B cell (primary cell): ENCODE data around the gene BLOC1S3.

ENCODE experiments used
- EZH2 ChIP-seq: IDR thresholded peaks from 2 replicates; pipeline ENCODE4 v1.6.1; 2012; ENCODE audit warnings: borderline replicate concordance, low read depth, mild to moderate bottlenecking, moderate library complexity, low read length; ENCODE audit not compliant: insufficient read depth, poor library complexity, severe bottlenecking
- TF ChIP-seq, protein P1 (sequence below): fragments of 200-600 bp; IDR thresholded peaks from one replicate; pipeline ENCODE4 v1.8.0; 2022; ENCODE audit warnings: antibody characterized with exemption, mild to moderate bottlenecking

DNA sequence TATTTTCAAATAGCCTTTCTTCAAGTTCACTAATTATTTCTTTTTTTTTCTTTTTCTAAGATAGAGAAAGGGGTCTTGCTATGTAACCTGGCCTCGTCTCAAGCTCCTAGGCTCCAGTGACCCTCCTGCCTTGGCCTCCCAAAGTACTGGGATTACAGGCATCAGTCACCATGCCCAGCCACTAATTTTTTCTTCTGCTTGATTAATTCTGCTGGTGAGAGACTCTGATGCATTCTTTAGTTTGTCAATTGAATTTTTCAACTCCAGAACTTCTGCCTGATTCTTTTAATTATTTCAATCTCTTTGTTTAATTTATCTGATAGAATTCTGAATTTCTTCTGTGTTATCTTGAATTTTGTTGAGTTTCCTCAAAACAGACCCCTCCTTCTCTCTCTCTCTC, 11.4 kb downstream of the BLOC1S3 start:
- no peak for TF ChIP-seq EZH2
- TF ChIP-seq, protein P1, sequence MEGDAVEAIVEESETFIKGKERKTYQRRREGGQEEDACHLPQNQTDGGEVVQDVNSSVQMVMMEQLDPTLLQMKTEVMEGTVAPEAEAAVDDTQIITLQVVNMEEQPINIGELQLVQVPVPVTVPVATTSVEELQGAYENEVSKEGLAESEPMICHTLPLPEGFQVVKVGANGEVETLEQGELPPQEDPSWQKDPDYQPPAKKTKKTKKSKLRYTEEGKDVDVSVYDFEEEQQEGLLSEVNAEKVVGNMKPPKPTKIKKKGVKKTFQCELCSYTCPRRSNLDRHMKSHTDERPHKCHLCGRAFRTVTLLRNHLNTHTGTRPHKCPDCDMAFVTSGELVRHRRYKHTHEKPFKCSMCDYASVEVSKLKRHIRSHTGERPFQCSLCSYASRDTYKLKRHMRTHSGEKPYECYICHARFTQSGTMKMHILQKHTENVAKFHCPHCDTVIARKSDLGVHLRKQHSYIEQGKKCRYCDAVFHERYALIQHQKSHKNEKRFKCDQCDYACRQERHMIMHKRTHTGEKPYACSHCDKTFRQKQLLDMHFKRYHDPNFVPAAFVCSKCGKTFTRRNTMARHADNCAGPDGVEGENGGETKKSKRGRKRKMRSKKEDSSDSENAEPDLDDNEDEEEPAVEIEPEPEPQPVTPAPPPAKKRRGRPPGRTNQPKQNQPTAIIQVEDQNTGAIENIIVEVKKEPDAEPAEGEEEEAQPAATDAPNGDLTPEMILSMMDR = no peak
